GM12872 (cell line): ENCODE results near the gene RALGDS.

ENCODE experiments used
- CTCF ChIP-seq: IDR thresholded peaks from 3 replicates; pipeline ENCODE4 v1.5.1; 2011; ENCODE audit warnings: low read depth, mild to moderate bottlenecking, low read length, moderate library complexity; ENCODE audit not compliant: insufficient read depth

The RALGDS gene

GRCh38 chr9:133114886-133115603, 6.0 kb downstream of the RALGDS start:
- no peak for TF ChIP-seq CTCF

- no peak for TF ChIP-seq CTCF
Measured at GRCh38 chr9:133113949-133114885, 6.8 kb downstream of the RALGDS start.

- TF ChIP-seq CTCF = no peak
Measured at GRCh38 chr9:133113163-133113948, 7.7 kb downstream of the RALGDS start.

- no peak for TF ChIP-seq CTCF
Measured at GRCh38 chr9:133112663-133113026, 8.4 kb downstream of the RALGDS start.

GRCh38 chr9:133111808-133112662, 9.0 kb downstream of the RALGDS start:
- TF ChIP-seq CTCF = no peak

- no peak for TF ChIP-seq CTCF
Measured at GRCh38 chr9:133109931-133110650, 10.9 kb downstream of the RALGDS start.
